GM12872 (cell line): Measurements from ENCODE around the gene CA9.

Source experiments
- TF ChIP-seq, protein P1 (sequence below): IDR thresholded peaks from 3 replicates; pipeline ENCODE4 v1.5.1; 2011; ENCODE audit warnings: low read depth, mild to moderate bottlenecking, low read length, moderate library complexity; ENCODE audit not compliant: insufficient read depth

CA9 gene

DNA sequence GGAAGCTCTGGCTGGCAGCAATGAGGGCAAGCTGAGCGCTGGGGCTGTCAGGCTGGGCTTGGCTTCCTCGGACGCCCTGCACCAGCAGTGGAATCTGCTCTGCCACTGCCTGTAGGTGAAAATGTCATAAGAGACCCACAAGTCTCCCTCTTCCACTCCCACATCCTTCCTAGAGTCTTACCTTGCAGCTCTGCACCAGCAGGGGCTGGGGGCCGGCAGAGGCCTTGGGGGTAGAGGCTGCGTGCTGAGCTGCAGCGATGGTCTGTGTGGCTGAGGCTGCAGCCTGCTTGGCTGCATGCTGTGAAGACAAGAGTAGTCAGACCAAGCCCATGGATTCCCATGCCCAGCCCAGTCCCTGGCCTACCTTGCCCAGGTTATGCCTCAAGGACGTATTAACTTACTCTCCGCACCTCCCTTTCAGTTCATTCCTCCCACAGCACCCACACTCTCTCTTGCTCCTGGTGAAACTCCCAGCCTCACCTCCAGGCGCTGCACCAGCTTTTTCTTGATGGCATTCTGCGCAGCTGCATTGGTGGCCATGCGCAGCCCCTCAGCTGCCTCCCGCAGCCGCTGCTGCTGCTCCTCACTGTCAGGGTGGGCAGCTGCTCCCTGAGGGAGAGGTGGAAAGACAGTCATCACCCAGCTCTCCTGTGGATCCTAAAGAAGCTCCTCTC lies 41.0 kb downstream of the CA9 start:
- TF ChIP-seq, protein P1, sequence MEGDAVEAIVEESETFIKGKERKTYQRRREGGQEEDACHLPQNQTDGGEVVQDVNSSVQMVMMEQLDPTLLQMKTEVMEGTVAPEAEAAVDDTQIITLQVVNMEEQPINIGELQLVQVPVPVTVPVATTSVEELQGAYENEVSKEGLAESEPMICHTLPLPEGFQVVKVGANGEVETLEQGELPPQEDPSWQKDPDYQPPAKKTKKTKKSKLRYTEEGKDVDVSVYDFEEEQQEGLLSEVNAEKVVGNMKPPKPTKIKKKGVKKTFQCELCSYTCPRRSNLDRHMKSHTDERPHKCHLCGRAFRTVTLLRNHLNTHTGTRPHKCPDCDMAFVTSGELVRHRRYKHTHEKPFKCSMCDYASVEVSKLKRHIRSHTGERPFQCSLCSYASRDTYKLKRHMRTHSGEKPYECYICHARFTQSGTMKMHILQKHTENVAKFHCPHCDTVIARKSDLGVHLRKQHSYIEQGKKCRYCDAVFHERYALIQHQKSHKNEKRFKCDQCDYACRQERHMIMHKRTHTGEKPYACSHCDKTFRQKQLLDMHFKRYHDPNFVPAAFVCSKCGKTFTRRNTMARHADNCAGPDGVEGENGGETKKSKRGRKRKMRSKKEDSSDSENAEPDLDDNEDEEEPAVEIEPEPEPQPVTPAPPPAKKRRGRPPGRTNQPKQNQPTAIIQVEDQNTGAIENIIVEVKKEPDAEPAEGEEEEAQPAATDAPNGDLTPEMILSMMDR = no peak

DNA sequence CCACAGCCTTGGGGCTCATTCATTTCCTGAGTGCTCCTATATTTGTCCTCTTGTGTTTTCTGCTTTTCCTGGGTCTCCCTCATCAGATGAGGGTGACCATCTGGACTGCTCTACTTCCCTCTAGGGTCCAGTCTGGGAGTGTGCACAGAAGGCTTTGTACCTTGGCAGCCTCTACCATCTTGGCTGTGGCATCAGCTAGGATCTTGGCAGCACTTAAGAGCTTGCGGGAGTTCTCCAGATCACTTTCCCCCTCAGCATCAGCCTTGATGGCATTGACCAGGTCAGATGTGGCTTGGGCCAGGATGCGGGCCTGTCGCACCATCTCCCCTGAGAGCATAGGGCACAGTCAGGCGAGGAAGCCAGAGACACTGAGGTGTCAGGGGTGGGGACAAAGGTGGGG lies 42.5 kb downstream of the CA9 start:
- TF ChIP-seq, protein P1 = no peak

DNA sequence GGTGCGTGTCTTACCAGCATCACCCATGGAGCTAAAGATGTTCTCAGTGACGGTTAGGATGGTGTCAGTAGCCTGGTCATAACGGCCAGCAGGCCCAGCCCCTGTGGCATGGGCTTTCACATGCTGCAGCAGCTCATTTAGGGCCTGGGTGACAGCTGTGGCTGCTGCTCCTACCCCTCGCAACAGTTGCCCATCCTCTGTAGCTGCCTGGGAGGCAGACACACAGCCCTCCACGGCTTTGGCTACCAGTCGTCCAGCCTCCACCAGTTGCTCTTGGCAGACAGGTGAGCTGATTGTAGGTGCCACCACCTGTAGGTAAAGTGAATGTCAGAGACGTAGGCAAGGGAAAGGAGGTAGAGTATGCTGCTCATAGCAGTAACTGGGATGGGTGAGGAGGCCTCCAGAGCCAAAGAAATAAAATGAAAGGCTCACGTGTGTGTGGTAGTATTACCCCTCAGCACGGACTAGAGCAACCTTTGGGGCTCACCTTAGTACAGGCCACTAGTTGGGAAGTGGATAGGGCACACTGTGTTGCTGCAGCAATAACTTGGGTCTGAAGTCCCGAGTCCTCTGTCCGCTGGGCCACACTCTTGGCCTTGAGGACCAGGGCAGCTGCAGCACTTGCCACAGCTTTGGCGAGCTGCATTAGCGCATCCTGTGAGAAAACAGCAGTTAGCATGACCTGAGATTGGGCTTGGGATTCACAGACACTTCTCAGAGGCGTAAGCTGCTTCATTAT lies 43.6 kb downstream of the CA9 start:
- TF ChIP-seq, protein P1 = no peak

DNA sequence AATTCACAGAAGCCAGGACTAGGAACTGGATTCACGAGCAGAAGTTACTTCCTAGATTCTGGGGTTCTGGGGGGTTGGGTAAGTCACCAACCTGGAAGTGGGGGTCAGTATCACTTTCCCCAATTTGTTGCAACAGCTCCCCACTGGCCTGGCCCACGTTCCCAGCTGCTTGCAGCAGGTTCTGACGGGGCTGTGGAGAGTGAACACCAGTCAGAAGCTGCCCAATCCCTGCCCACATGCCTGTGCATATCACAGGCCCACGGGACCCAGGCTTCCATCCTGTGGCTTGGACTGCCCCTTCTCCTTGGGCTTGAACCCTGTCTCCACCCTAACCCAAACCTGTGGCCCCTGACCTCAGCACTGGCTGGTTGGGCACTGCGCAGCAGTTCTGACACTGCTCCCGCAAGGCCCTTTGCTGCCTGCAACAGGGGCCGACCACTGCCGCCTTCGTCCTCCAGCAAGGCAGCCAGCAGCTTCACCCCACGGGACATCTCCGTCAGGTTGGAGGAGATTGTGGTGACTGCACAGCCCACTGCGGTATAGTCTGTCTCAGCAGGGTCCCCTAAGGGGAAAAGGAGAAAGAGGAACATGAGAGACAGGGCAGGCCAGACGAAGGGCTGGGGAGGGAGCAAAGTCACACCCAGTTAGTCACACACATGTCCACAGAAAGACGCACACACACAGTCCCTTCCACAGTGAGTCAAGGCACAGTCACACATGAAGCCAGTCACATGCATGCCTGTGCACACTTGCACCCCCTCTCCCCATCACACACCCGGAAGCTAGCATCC lies 45.2 kb downstream of the CA9 start:
- TF ChIP-seq, protein P1 = no peak

DNA sequence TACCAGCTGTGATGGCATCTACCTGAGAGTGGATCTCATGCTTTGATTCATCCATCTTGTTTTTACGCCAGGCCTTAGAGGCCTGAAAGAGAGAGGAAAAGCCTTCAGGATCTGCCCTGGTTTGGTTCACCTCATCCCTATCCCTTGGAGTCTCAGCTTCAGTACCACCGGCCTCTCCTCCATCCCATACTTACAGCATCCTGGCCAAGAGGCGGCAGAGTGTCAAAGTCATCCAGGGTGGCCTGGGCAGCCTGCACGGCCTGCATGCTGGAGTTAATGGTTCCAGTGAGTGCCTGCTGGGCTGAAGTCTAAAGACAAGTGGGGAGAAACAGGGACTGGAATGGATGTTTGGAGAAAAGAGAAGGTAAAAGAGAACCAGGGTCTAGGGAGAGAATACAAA lies 45.8 kb downstream of the CA9 start:
- TF ChIP-seq, protein P1 = no peak

DNA sequence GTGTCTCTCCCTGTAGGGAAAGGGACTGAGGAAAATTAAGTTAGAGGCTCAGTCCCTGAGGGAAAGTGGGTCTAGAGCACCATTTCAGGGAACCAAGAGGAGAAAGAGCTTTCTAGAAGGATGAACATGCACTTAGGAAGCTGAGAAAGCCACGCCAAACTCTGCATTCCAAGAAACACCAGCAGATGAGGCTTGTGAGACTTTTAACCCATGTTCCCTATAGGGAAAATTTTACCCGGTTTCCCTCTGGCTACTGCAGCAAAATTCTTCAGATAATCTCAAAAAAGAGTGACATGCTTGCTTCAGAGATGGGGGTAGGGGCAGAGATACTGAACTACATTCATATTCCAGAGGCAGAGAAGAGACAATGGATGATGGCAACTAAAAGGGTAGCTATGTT lies 49.7 kb downstream of the CA9 start:
- TF ChIP-seq, protein P1 = no peak

DNA sequence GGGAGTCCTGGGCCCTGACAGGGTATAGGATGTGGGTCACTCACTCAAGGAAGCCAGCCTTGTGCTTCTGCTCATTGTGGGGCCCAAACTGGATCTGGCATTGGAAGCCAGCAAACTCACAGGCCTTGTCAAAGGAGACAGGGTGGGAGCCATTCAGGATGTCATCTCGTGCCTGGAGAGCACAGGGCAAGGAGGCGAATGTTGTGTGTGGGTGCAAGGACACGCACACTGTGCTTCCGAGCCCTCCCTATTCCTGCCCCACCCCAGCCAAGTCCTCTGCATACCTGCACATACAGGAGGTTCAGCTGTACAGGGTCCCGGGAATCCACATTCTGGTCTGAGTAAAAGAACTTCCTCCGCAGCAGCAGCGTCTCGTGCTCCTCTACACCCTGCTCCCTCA lies 50.2 kb downstream of the CA9 start:
- TF ChIP-seq, protein P1 = no peak
